Stimulated activated CD4-positive, alpha-beta T cell treated with anti-CD3 and anti-CD28 coated beads, Interleukin-2, amount 100 ng/mL, for 24 hours (primary cell): ENCODE results near the gene KANK4.
"Not testable (repeated sequence)": the region's sequence is repeated elsewhere in the genome, so short reads cannot be mapped to it uniquely, and the experiment has no call there.

Source experiments
- DNase-seq, 2 donors: peaks; one replicate each; pipeline ENCODE4 v3.0.0-alpha.2; 2020

KANK4 gene

GRCh38 chr1:62235576-62235975 lies 83.7 kb downstream of the KANK4 start:
- DNase-seq = no peak

GRCh38 chr1:62234688-62235087 lies 84.5 kb downstream of the KANK4 start:
- DNase-seq = no peak

DNA sequence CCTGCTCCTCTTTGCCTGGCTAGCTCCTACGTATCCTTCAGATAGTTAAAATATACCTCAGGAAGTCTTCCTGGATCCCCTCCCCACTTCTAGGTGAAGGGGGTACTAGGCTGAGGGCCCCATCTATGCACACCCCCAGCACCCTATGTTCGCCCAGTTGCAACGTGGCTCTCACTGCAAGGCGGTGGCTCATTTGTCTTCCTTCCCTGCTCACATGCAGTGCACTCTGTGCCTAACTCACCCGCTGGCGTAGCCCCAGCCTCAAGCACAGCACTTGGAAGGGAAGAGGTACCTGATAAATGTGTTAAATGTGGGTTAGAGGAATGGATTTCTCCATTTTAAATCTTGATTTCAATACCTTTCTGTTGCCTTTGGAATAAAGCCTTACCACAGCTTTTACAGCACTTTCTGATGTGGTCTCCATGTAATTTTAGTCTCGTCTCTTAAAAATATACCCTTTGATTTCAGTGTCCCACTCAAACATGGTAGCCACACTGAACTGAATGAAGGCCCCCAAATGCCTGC lies 85.2 kb downstream of the KANK4 start:
- DNase-seq = no peak

DNA sequence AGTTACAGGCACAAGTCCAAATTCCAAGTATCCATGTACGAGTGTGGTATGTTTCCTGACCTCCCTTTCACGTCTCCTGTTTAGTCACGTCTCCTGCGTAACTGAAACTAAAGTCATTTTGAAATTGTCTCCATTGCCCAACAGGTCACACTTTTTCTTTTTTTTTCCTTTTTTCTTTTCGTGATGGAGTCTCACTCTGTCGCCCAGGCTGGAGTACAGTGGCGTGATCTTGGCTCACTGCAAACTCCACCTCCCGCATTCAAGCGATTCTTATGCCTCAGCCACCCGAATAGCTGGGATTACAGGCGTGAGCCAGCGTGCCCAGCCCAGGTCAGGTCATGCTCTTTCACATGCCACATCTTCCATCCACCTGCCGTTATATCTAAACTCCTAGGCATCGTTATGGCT lies 86.4 kb downstream of the KANK4 start:
- DNase-seq = no peak

DNA sequence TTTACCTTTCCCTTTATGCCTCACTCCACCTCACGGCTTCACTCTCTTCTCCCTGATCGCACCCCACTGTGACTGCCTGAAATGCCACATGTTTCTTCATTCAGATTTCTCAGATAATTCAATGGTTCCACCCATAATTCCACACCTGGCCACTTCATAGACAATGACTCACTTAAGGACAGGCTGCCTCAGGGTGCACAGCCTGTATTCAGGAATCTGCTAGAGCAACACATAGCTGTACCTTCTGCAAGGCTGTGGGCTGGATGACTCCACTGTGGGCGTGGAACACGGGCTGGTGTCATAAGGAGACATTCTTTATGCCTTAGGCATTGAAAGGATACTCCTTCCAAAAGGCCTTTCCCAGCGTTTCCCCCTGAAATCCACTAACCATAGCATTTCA lies 88.5 kb downstream of the KANK4 start:
- DNase-seq = no peak

DNA sequence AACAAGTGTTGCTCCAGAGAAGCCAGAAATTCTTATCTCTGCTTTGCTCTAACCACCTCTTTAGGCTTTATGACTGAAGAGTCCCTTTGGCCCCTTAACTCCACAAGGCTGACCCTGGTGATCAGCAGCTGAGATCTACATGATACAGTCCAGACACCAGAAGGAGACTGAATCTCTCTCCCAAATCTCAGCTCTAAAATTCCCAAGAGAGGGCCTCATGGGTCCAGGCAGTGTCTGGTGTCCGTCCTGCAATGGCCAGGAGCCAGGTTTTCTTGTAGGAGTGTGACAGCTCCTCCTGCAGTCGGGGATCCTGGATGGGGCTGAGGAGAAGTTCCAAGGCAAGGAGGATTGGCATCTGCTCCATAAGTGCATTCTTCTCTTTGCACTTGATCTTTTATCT lies 89.3 kb downstream of the KANK4 start:
- DNase-seq = no peak

DNA sequence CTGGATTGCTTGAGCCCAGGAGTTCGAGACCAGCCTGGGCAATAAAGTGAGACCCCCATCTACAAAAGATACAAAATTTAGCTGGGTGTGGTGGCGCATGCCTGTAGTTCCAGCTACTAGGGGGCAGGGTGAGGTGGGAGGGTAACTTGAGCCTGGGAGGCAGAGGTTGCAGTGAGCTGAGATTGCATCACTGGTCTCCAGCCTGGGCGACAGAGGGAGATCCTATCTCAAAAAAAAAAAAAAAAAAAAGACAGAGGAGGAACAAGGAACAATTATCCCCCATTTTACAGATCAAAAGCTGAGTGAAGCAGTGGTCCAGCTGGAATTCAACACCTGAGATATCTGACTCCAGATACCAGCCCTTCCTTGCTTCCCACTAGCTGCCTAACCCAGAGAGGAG lies 89.8 kb downstream of the KANK4 start:
- DNase-seq = no peak

- no peak for DNase-seq
These were observed 90.4 kb downstream of the KANK4 start for GRCh38 chr1:62228883-62229187.

GRCh38 chr1:62228136-62228882 lies 90.9 kb downstream of the KANK4 start:
- DNase-seq = no peak

- no peak for DNase-seq
These were observed 91.7 kb downstream of the KANK4 start for GRCh38 chr1:62227496-62227895.

GRCh38 chr1:62224182-62224581 lies 95.1 kb downstream of the KANK4 start:
- no peak for DNase-seq

- no peak for DNase-seq
These were observed 96.9 kb downstream of the KANK4 start for GRCh38 chr1:62222321-62222720.

DNA sequence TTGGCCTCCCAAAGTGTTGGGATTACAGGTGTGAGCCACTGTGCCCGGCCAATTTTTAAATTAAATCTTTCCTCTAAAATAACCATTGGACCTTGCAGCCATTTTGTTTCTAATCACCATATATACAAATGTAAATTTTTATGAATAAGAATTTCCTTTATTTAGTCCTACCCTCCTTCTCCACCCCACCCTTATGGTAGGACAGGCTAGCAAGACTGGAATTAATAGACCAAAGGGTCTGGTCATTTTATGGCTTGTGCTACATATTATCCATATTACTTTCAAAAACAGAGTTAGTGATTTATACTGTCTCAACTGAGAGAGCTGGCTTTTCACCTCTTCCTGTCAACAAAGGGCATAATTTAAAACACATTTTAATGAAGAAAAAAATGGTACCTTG lies 98.1 kb downstream of the KANK4 start:
- no peak for DNase-seq

DNA sequence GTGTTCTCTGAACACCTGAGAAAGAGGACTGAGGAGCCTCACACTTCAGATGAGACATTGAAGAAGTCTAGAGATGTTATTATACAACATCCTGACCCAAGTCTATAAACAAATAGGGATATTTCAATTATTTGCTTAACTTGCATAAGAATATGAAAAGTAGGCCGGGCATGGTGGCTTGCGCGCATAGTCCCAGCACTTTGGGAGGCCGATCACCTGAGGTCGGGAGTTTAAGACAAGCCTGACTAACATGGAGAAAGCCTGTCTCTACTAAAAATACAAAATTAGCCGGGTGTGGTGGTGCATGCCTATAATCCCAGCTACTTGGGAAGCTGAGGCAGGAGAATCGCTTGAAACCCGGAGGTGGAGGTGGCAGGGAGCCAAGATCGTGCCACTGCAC lies 98.8 kb downstream of the KANK4 start:
- DNase-seq = not testable (repeated sequence)

GRCh38 chr1:62218604-62219003 lies 100.6 kb downstream of the KANK4 start:
- DNase-seq = no peak

GRCh38 chr1:62213075-62213914 lies 105.9 kb downstream of the KANK4 start:
- no peak for DNase-seq

GRCh38 chr1:62212411-62212810 lies 106.8 kb downstream of the KANK4 start:
- DNase-seq = no peak

- no peak for DNase-seq
These were observed 108.3 kb downstream of the KANK4 start for GRCh38 chr1:62210960-62211359.

- DNase-seq = no peak
These were observed 109.2 kb downstream of the KANK4 start for GRCh38 chr1:62209931-62210595.

GRCh38 chr1:62208970-62209369 lies 110.3 kb downstream of the KANK4 start:
- DNase-seq = no peak

- DNase-seq = no peak
These were observed 111.1 kb downstream of the KANK4 start for GRCh38 chr1:62208087-62208486.

DNA sequence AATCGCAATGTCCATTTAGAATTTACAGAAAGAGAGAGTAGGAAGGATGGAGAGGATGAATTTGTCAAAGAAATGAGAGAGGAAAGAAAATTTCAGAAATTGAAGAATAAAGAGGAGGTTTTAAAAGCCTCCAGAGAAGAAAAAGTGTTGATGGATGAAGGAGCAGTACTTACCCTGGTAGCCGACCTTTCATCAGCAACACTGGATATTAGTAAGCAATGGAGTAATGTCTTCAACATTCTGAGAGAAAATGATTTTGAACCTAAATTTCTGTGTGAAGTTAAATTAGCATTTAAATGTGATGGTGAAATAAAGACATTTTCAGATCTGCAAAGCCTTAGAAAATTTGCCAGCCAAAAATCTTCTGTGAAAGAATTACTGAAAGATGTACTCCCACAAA lies 112.0 kb downstream of the KANK4 start:
- DNase-seq = no peak

GRCh38 chr1:62198781-62199125 lies 120.5 kb downstream of the KANK4 start:
- DNase-seq = no peak
